Fibroblast of the aortic adventitia (primary cell): Measurements from ENCODE around the gene NFIX. TPM values are rescaled to one million over a fixed set of nuclear protein-coding genes. Genes with fewer than 3 reads are reported as not detected.

Experiments
- DNase-seq: peaks from one replicate; pipeline ENCODE4 v3.0.0-alpha.2; 2010; ENCODE audit warnings: low read depth
- H3K4me3 ChIP-seq: 2 replicates; pipeline ENCODE4 v1.5.1; 2011; ENCODE audit warnings: low read depth, mild to moderate bottlenecking, control low read depth, low read length, moderate library complexity
- CTCF ChIP-seq: IDR thresholded peaks from 2 replicates; pipeline ENCODE4 v1.5.1; 2011; ENCODE audit warnings: mild to moderate bottlenecking, low read length, control low read depth, inconsistent platforms; ENCODE audit not compliant: insufficient read depth
- total RNA-seq: library from RNA; depleted of rRNA; stranded (reverse); fragments of >200 nt; gene quantifications from 2 replicates; pipeline ENCODE4 v1.2.3, GENCODE V29; 2012; ENCODE audit warnings: low replicate concordance

The NFIX gene
- total RNA-seq = 68.0 and 160 TPM in 2 replicates

- TF ChIP-seq CTCF = no peak
- peak within 1 kb of the TSS; percentile 93 for H3K4me3 ChIP-seq
- peak; percentile 62 for DNase-seq
Observed at GRCh38 chr19:12994701-12995595, at the start of gene NFIX. TSS of gene NFIX (plus strand) at chr19:12995475. CDS start at chr19:12995838, 363 bp downstream.

GRCh38 chr19:12945479-12946091, 49.7 kb upstream of the NFIX start, which contains the start of gene RAD23A:
TSS of gene RAD23A (plus strand) at chr19:12945862. CDS start at chr19:12945949, 87 bp downstream.
- TF ChIP-seq CTCF = no peak
- H3K4me3 ChIP-seq = peak within 1 kb of the TSS; percentile 85

GRCh38 chr19:12946092-12946721, 49.1 kb upstream of the NFIX start:
- DNase-seq = peak; percentile 74
- peak overlapping the region; percentile 85 for H3K4me3 ChIP-seq
- no peak for TF ChIP-seq CTCF

More at GRCh38 chr19:12945479-12946091, 49.7 kb upstream of the NFIX start, which contains the start of gene RAD23A:
- peak; percentile 98 for DNase-seq

- no peak for DNase-seq
- TF ChIP-seq CTCF = no peak
- H3K4me3 ChIP-seq = peak overlapping the region; percentile 85
Observed at GRCh38 chr19:12946731-12947496, 48.4 kb upstream of the NFIX start.

- no peak for TF ChIP-seq CTCF
- no peak overlapping the region for H3K4me3 ChIP-seq
- DNase-seq = no peak
Observed at GRCh38 chr19:12947702-12948611, 47.3 kb upstream of the NFIX start.
